Gastrocnemius medialis (tissue), 4 donors: ENCODE results near the gene MAGEA6.

Source experiments
- POLR2A ChIP-seq, 2 donors: fragments of 450-650 bp; IDR thresholded peaks; one replicate each; pipeline ENCODE4 v1.6.1; 2017; ENCODE audit warnings: antibody characterized with exemption in 2 of 2, mild to moderate bottlenecking in 2 of 2, moderate library complexity in 2 of 2
- TF ChIP-seq, protein P1 (sequence below), 5 experiments: fragments of 450-650 bp in 3 of 5; fragments of 200-600 bp in 2 of 5; sonication (generic) in 2 of 5; IDR thresholded peaks in 4 of 5; conservative IDR thresholded peaks in 1 of 5; 1 replicate in 4 of 5; 2 replicates in 1 of 5; pipeline ENCODE4 v1.5.1; 2016 to 2019; ENCODE audit warnings: antibody characterized with exemption in 5 of 5, mild to moderate bottlenecking in 3 of 5, moderate library complexity in 3 of 5

GRCh38 chrX:152819266-152819665 is 49.8 kb upstream of the MAGEA6 start:
- TF ChIP-seq, protein P1, sequence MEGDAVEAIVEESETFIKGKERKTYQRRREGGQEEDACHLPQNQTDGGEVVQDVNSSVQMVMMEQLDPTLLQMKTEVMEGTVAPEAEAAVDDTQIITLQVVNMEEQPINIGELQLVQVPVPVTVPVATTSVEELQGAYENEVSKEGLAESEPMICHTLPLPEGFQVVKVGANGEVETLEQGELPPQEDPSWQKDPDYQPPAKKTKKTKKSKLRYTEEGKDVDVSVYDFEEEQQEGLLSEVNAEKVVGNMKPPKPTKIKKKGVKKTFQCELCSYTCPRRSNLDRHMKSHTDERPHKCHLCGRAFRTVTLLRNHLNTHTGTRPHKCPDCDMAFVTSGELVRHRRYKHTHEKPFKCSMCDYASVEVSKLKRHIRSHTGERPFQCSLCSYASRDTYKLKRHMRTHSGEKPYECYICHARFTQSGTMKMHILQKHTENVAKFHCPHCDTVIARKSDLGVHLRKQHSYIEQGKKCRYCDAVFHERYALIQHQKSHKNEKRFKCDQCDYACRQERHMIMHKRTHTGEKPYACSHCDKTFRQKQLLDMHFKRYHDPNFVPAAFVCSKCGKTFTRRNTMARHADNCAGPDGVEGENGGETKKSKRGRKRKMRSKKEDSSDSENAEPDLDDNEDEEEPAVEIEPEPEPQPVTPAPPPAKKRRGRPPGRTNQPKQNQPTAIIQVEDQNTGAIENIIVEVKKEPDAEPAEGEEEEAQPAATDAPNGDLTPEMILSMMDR (IDR thresholded peaks at IDR 0.05 in 4 of 5, conservative IDR thresholded peaks at IDR 0.05 in 1 of 5): no peak
- TF ChIP-seq POLR2A (IDR thresholded peaks at IDR 0.05): no peak
